ENCODE data around the gene INHBA. TPM values are rescaled to one million over a fixed set of nuclear protein-coding genes. Genes with fewer than 3 reads are reported as not detected.

The INHBA gene
- total RNA-seq = 2.6 TPM

GRCh38 chr7:41702635-41703371, at the start of gene INHBA:
TSS of gene INHBA (minus strand) at chr7:41703090. CDS start at chr7:41700374, 2,716 bp downstream.
- no peak for ATAC-seq

DNA sequence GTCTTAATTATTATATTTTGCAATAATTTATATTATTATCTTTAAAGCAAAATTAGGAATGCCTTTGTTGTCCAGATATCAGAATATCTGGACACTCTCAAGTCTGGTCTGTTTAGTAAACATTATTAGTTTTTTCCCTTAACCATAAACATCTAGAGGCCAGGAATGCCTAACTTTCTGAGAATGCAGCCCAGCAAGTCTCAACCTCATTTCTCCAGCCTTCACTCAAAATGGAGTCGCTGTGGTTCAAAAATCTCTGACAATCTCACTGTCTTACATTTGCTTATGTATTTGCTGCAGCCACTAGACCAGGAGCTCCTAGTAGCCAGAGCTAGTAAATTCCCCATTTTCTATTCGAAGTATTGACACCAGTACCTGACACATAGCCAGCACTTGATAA, 49.7 kb upstream of the INHBA start:
- DNase-seq (ENCODE audit: low spot score) = no peak
- ATAC-seq = no peak

More at GRCh38 chr7:41702635-41703371, at the start of gene INHBA:
- no peak for DNase-seq (ENCODE audit: low spot score)

GRCh38 chr7:41750661-41751540, 48.0 kb upstream of the INHBA start:
- no peak for ATAC-seq
- DNase-seq (ENCODE audit: low spot score) = no peak

DNA sequence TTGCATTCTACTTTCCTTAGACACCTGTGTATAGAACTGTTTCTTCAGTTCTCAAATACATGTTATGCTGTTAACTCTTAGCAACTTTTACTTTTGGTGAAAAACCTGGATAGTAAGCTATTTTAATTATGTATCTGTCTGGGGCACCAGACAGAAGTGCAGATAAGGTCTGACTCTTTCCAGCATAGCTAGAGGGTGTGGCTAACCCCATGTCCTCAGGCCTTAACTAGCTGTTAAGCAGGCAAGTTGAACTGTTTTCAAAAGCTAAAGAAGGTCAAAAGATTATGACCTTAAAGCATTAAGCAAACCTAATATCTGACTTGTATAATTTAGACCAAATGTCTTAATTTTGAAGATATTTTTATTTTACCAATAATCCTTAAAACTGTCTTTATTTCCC, 45.1 kb upstream of the INHBA start:
- DNase-seq (ENCODE audit: low spot score) = no peak
- ATAC-seq = no peak

GRCh38 chr7:41745451-41745850, 42.6 kb upstream of the INHBA start:
- ATAC-seq = no peak

DNA sequence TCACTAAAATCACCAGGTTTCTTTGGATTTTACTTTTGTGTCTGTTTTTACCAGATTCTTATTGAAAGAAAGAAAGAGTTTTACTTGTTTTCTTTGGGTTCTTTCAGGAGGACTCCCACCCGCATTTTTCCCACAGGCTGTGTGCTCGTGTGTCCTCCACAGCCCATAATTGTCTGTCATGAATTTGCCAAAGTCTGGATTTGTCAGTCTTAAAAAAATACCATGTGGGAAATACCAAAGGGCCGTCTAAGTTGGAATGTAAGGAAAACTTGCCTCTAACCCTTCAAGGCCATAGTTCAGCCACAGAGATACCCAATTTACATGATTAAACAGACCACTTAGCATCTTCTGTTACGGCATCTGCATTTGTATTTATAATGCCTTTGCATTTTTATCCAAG, 41.3 kb upstream of the INHBA start:
- no peak for ATAC-seq

More at GRCh38 chr7:41745451-41745850, 42.6 kb upstream of the INHBA start:
- DNase-seq (ENCODE audit: low spot score) = no peak

GRCh38 chr7:41742401-41743020, 39.6 kb upstream of the INHBA start:
- DNase-seq (ENCODE audit: low spot score) (no peak), ATAC-seq (no peak)

More for the DNA sequence above, 41.3 kb upstream of the INHBA start:
- no peak for DNase-seq (ENCODE audit: low spot score)

- DNase-seq (ENCODE audit: low spot score) (no peak), ATAC-seq (no peak)
Measured at GRCh38 chr7:41738806-41739205, 35.9 kb upstream of the INHBA start.

DNA sequence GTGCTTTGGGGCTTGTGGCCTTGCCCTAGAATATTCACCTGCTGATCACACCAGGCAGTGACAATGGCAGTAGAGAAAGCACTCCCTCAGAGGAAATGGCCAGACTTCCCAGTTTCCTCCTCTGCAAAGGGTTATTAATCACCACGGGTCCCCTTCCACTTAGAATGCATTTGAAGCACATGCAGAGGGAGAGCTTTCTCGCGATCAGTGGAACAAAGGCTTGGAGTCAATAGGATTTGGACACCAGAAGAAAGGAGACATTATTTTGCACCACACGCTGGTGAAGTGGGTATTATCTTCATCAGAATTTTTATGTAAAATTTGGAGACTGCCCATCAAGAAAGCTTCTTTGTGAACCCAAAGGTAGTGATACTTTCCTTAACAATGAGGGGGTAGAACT, 35.4 kb upstream of the INHBA start:
- DNase-seq (ENCODE audit: low spot score) = no peak

GRCh38 chr7:41735206-41735605, 32.3 kb upstream of the INHBA start:
- DNase-seq (ENCODE audit: low spot score) (no peak), ATAC-seq (no peak)

More for the DNA sequence above, 35.4 kb upstream of the INHBA start:
- ATAC-seq = no peak

DNA sequence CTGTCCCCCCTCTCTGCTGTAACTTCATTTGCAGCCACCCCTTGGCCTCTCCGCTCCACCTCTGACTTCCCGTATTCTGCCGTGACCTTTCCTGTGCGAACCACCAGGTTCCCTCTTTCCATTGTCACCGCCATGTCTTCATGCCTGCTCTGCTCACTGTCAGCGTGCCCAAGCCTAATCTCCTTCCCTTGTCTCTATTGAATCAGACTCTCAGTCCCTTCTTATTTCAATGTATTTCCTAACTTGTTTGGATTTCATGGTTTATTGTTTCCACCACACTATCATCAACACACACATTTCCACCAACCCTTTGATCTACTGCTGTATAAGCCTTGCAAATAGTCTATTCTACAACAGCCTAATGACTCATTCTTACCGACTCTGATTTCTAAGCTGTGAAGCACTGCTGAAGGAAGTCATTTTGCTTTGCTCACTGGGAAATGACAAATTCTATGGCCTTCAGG, 30.0 kb upstream of the INHBA start:
- no peak for DNase-seq (ENCODE audit: low spot score)
- ATAC-seq = no peak

DNA sequence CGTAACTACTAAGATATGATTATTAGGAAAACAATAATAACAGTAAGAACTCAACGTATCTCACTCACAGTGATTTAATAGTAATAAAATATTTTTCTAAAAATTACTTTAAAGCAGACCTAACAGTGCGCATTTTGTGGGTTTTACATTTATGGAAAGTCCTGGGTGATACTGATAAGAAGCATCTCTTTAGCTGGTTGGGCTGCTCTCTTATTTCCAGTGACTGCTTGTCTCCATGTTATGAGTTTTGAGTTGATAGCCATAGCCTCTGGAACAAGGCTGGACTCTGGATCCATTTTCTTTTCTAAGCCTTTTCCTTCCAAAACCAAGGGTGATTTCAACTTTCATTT, 29.5 kb upstream of the INHBA start:
- no peak for ATAC-seq
- DNase-seq (ENCODE audit: low spot score) = no peak

DNA sequence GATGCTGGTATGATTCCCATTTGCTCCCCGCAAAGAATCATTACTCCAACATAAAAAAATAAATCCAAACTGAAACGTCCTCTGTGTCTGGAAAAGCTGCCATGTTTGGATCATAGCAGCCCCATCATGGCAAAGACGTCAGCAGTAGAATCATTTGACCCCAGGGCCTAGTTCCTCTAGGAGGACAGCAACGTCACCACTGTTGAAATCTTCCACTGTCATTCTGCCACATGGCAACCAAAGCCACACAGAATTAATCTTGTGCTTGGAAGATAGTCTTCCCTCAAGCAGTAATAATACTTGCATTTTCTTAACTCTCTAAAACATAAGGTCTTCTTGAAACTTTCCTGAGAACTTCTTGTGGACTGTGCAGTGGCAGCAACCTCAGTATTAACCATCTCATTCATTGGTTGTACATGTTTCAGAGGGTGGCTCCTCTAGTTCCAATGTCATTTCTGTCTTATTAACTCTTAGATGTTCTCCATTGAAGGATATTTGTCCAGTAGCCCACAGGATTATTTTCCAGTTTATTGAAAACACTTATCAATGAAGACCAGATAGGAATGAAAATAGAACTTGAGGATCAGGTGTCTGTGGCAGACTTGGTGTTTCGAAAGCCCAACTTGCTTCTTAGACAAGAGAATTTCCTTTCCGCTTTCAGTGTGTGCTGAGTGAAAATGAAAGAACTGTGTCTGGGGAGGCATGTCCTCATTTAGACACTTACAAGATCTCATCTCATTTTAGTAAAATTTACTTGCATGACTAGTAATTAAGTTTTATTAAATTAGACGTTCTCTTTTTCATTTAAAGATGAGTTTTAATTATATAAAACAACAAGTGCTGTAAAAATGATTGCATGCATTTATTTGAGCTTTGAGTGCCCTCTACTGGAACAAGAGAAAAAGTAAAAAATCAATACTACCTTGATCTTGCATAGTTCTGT, 28.9 kb upstream of the INHBA start:
- peak; percentile 75 for ATAC-seq
- no peak for DNase-seq (ENCODE audit: low spot score)

DNA sequence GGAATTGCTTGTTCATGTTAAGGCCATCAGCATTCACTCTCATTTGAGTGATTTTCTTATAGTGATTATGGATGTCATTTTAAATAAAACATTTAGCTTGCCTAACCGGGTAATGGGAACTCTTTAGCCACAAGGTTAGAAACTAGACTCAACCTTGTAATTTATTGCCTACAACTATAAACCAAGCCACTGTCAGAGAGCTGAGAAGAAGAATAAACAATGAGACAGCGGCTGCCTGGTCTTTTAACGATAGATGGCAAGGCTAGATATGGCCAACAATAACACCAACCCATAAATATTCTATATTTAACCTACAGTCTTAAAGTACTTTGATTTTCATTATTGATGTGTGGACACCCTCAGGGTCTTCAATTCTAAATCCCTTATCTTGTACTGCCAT, 27.8 kb upstream of the INHBA start:
- DNase-seq (ENCODE audit: low spot score) (no peak), ATAC-seq (no peak)

- ATAC-seq = no peak
- no peak for DNase-seq (ENCODE audit: low spot score)
Measured at GRCh38 chr7:41730161-41730560, 27.3 kb upstream of the INHBA start.

DNA sequence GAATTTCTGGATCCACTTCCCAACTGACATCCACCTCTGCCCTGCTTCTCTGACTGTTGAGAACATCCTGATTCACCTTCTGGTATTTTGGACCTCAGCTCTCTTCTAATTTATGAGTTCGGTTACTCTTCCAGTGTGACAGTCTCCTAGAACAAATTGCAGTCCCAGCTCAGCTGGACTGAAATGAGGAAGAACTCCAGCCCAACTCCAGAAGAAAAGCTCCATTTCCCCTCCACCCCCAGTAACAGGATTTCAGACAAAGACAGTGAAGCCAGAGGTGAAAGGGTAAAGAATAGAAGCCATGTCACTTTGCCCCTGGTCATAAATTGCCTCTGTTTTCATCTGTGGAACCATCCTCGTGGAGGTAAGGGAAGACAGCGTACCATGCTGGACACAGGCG, 26.2 kb upstream of the INHBA start:
- ATAC-seq (no peak), DNase-seq (ENCODE audit: low spot score) (no peak)

GRCh38 chr7:41725013-41725412, 22.1 kb upstream of the INHBA start:
- ATAC-seq = no peak
- no peak for DNase-seq (ENCODE audit: low spot score)

- ATAC-seq = no peak
- no peak for DNase-seq (ENCODE audit: low spot score)
Measured at GRCh38 chr7:41720886-41721285, 18.0 kb upstream of the INHBA start.

GRCh38 chr7:41720046-41720445, 17.2 kb upstream of the INHBA start:
- no peak for ATAC-seq
- DNase-seq (ENCODE audit: low spot score) = no peak

GRCh38 chr7:41716691-41717090, 13.8 kb upstream of the INHBA start:
- no peak for DNase-seq (ENCODE audit: low spot score)
- ATAC-seq = no peak
